ENCODE results near the gene MRI1. TPM values are rescaled to one million over a fixed set of nuclear protein-coding genes. Genes with fewer than 3 reads are reported as not detected.

Gene MRI1
- total RNA-seq, 3 donors from 2014 or later: 45.9 to 72.4 (median 71.4) TPM

DNA sequence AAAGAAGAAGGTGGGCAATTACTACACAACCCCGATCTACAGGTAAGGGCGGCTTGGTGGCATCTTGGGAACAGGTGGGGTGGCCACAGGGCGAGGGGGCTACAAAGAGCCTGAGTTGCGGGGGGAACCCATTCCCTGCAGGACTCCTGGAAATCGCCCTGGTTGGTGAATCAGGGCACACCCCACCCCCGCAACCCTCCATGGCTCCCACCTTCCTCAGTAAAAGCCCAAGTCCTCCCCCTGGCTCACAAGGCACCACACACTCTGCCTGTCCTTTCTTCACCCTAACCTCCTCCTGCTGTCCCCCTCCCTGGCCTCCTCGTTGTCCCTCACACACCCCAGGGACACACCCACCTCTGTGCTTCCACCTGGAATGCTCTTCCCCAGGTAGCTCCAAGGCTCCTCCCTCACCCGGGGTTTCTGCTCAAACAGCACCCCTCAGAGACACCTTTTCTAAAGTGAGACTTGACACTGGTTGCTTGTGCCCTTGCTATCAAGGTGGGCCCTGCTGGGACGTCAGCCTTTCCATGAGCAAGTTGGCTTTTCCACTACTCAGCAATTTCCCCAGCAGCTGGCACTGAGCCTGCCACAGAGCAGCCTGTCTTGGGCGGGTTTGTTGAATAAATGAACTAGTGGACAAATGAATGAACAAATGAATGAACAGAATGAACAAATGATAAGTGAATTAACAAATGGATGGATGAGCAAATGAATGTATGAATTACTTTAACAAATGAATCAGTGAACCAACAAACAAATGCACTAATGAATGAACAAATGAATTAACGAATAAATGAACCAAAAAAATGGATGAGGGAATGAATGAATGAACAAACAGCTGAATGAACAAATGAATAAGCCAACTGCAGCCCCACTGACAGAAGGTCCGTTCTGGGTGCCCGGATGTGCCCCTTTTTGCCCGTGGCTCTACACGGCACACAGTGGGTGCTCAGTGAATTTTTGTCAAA is 6.2 kb upstream of the MRI1 start:
- Histone ChIP-seq H3K9me3 (no peaks in the 10 kb centered on the region), H3K36me3 (peaks cover 16% of the 10 kb centered on the region), H3K27ac (no peak overlapping the region), H3K4me3 (no peak overlapping the region), H3K27me3 (no peaks in the 10 kb centered on the region), H3K4me1 (no peaks in the 10 kb centered on the region)
- intact Hi-C loops (cut with DNase I; ENCODE audit: low total_unique reads): no loop called here
- TF ChIP-seq, protein P1, sequence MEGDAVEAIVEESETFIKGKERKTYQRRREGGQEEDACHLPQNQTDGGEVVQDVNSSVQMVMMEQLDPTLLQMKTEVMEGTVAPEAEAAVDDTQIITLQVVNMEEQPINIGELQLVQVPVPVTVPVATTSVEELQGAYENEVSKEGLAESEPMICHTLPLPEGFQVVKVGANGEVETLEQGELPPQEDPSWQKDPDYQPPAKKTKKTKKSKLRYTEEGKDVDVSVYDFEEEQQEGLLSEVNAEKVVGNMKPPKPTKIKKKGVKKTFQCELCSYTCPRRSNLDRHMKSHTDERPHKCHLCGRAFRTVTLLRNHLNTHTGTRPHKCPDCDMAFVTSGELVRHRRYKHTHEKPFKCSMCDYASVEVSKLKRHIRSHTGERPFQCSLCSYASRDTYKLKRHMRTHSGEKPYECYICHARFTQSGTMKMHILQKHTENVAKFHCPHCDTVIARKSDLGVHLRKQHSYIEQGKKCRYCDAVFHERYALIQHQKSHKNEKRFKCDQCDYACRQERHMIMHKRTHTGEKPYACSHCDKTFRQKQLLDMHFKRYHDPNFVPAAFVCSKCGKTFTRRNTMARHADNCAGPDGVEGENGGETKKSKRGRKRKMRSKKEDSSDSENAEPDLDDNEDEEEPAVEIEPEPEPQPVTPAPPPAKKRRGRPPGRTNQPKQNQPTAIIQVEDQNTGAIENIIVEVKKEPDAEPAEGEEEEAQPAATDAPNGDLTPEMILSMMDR (IDR thresholded peaks at IDR 0.05): no peak
- TF ChIP-seq POLR2A (IDR thresholded peaks at IDR 0.05) (no peak), POLR2AphosphoS5 (IDR thresholded peaks at IDR 0.05) (no peak)
- DNase-seq (ENCODE audit: low spot score in 2 of 2): no peak

GRCh38 chr19:13758795-13759194 is 5.5 kb upstream of the MRI1 start:
- TF ChIP-seq, protein P1 (IDR thresholded peaks at IDR 0.05): no peak
- TF ChIP-seq POLR2AphosphoS5 (IDR thresholded peaks at IDR 0.05) (no peak), POLR2A (IDR thresholded peaks at IDR 0.05) (no peak)
- no peaks in the 10 kb centered on the region for H3K9me3 ChIP-seq
- H3K36me3 ChIP-seq: peaks cover 16% of the 10 kb centered on the region
- intact Hi-C loops (cut with DNase I; ENCODE audit: low total_unique reads): no loop called here
- no peaks in the 10 kb centered on the region for H3K4me1 ChIP-seq
- H3K27ac ChIP-seq: no peak overlapping the region
- H3K27me3 ChIP-seq: no peaks in the 10 kb centered on the region
- DNase-seq (ENCODE audit: low spot score in 2 of 2): no peak
- H3K4me3 ChIP-seq: no peak overlapping the region

DNA sequence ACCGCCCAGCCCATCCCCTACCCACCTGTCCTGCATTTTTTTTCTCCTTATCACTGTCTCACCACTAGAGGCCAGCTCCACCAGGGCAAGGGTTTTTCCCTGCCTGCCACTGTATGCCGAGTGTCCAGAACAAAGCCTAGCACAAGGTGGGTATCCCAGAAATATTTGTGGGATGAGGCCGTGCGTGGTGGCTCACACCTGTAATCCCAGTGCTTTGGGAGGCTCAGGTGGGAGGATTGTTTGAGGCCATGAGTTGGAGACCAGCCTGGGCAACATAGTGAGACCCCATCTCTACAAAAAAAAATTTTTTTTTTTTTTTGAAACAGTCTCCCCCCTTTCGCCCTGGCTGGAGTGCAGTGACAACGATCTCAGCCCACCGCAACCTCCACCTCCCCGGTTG is 2.9 kb upstream of the MRI1 start:
- peaks cover 0 to 9% of the 10 kb centered on the region in 2 donors for H3K4me1 ChIP-seq
- TF ChIP-seq POLR2AphosphoS5 (IDR thresholded peaks at IDR 0.05): no peak
- TF ChIP-seq, protein P1 (IDR thresholded peaks at IDR 0.05): peak in 1 of 3 donors; percentile 22
- TF ChIP-seq POLR2A (IDR thresholded peaks at IDR 0.05): no peak
- peaks cover 16% of the 10 kb centered on the region for H3K36me3 ChIP-seq
- DNase-seq (ENCODE audit: low spot score in 2 of 2): no peak
- H3K9me3 ChIP-seq: no peaks in the 10 kb centered on the region
- intact Hi-C loops (cut with DNase I; ENCODE audit: low total_unique reads): no loop called here
- no peak overlapping the region for H3K4me3 ChIP-seq
- no peak overlapping the region for H3K27ac ChIP-seq
- no peaks in the 10 kb centered on the region for H3K27me3 ChIP-seq

- Histone ChIP-seq H3K4me1 (peaks cover 0 to 9% of the 10 kb centered on the region in 2 donors), H3K36me3 (peaks cover 12% of the 10 kb centered on the region), H3K9me3 (no peaks in the 10 kb centered on the region), H3K27me3 (no peaks in the 10 kb centered on the region), H3K27ac (no peak overlapping the region), H3K4me3 (no peak overlapping the region)
- TF ChIP-seq POLR2AphosphoS5 (IDR thresholded peaks at IDR 0.05) (no peak), POLR2A (IDR thresholded peaks at IDR 0.05) (no peak)
- TF ChIP-seq, protein P1 (IDR thresholded peaks at IDR 0.05): no peak
- intact Hi-C loops (cut with DNase I; ENCODE audit: low total_unique reads): no loop called here
- DNase-seq (ENCODE audit: low spot score in 2 of 2): no peak
Measured at GRCh38 chr19:13762635-13763235, 1.6 kb upstream of the MRI1 start.

DNA sequence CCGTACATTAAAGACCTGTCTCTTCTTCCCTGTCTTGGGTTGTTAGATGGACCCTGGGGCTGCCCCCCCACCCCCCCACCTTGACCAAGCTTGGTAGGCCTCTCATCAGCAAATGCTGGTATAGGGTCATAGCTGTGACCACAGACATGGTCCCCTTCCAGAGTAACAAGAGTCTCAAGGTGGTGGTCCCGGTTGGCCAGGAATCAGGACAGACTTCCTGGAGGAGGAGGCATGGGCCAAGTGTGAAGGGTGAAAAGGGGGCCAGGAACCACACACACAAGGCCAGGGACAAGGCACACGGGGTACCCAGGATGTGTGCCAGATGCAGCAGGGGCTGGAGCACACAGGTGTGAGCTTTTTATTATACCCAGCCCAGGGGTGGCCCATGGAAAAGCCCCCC is 1.1 kb upstream of the MRI1 start:
- Histone ChIP-seq H3K4me3 (no peak overlapping the region), H3K9me3 (no peaks in the 10 kb centered on the region), H3K36me3 (peaks cover 8% of the 10 kb centered on the region), H3K4me1 (peaks cover 0 to 9% of the 10 kb centered on the region in 2 donors), H3K27me3 (no peaks in the 10 kb centered on the region), H3K27ac (no peak overlapping the region)
- DNase-seq (ENCODE audit: low spot score in 2 of 2): no peak
- TF ChIP-seq, protein P1 (IDR thresholded peaks at IDR 0.05): no peak
- TF ChIP-seq POLR2A (IDR thresholded peaks at IDR 0.05): no peak
- no peak for TF ChIP-seq POLR2AphosphoS5 (IDR thresholded peaks at IDR 0.05)
- intact Hi-C loops (cut with DNase I; ENCODE audit: low total_unique reads): no loop called here

Data from breast epithelium (tissue), 4 donors.